IPS DF 4.7 (cell line): ENCODE data around the gene DDX49.
"Not testable (repeated sequence)": the region's sequence is repeated elsewhere in the genome, so short reads cannot be mapped to it uniquely, and the experiment has no call there.

Experiments
- DNase-seq: peaks from one replicate; pipeline ENCODE4 v3.0.0-alpha.2; 2013; ENCODE audit warnings: low spot score; ENCODE audit errors: extremely low read depth

Gene DDX49

DNA sequence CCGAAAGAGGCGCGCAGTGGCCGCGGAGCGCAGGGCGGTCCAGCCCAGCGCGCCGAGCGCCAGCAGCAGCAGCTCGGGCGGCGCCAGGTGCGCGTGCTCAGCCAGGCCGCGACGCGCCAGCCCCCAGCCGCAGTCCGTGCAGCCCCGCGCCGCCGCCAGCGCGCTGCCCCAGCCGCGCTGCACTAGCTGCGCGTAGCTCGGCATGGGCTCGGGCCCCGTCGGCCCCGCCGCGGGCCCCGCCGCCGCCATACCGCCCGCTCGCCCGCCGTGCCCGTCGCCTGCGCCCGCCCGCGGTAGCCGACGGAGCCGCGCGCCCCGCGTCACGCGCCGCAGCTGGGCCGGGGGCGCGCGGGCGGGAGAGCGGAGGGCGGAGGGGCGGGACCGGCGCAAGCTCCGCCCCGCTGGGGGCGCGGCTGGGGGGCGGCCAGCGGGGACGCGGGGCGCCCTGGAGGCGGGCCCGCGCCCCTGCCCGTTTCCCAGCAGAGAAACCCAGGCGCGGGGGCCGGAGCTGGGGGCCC is 23.6 kb upstream of the DDX49 start, which contains the start of gene CERS1:
TSS of gene CERS1 (minus strand) at position 335 of the 518 bp plus-strand sequence. CDS start at position 249, 86 bp downstream.
- no peak for DNase-seq

DNA sequence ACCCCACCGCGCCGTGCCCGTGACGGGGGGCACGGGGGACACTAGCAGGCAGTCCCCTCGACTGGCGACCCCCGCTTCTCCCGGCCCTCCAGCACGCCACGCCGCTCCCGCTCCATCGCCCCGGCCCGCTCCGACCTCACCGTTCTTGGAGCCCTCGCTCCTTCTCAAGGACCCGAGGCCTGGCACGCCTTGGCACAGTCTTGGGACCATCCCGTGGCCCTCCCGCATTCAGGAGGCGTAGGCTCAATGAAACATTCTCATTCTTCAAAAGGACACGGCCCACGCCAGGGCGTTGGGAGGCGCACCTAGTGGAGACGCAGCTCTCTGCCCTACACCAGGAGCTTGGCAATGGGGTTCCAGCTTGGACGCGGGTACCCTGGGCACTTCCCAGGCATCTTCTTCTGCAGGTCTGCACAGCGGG is 23.1 kb upstream of the DDX49 start:
- no peak for DNase-seq

DNA sequence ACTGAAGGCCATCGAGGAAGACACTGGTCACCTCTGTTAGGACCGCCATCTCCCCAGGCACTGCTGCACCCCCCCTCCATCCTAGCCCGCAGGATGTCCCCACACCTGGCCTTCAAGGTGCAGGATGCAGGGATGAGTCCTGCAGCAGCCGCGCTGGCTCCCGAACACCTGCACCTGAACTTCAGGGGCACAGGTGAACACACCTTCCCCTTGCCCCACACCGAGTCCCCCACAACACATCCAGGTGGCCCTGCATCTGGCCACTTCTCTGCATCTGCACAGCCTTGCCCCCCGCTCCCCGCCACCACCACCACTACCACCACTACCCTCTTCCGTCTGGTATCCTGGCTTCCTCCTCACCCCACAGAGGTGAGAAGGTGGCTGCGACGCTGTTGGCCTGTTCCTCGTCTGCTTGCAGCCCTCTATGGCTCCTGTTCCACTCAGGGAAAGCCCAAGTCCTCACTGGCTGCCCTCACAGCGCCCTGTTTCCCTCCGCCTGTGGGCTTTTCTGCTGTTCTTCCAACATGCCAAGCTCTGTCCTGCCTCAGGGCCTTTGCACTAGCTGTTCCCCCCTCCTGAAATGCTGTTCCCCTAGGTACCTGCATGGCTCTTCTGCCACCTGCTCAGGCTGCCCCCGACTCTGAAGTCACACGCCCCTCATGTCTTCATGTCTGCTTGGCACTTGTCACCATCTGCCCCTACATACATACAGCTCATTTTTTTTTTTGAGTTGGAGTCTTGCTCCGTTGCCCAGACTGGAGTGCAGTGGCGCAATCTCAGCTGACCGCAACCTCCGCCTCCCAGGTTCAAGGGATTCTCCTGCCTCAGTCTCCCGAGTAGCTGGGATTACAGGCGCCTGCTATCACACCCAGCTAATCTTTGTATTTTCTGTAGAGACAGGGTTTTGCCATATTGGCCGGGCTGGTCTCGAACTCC is 22.2 kb upstream of the DDX49 start:
- no peak for DNase-seq

DNA sequence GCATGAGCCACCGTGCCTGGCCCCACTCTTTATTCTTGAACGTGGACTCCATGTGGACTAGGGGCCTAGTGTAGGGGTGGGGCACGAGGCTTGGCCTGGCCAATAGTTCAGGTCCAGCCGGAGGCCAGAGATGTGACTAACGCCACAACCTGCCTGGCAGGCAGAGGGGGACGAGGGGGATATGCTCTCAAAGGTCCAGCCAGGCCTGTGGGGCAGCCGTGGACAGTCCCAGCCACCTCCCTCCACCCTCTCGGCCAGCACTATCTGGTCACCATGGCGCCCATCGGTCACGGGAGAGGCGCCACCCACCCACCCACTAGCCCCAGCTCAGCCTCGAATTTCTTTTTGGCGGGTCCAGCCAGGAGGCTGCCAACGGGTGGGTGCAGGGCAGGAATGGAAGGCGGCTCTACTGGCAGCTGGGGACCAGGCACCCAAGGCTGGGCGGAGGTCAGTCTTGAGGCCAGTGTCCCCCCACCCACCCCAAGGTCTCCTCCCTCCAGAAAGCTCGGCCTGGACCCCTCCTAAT is 21.4 kb upstream of the DDX49 start:
- no peak for DNase-seq

DNA sequence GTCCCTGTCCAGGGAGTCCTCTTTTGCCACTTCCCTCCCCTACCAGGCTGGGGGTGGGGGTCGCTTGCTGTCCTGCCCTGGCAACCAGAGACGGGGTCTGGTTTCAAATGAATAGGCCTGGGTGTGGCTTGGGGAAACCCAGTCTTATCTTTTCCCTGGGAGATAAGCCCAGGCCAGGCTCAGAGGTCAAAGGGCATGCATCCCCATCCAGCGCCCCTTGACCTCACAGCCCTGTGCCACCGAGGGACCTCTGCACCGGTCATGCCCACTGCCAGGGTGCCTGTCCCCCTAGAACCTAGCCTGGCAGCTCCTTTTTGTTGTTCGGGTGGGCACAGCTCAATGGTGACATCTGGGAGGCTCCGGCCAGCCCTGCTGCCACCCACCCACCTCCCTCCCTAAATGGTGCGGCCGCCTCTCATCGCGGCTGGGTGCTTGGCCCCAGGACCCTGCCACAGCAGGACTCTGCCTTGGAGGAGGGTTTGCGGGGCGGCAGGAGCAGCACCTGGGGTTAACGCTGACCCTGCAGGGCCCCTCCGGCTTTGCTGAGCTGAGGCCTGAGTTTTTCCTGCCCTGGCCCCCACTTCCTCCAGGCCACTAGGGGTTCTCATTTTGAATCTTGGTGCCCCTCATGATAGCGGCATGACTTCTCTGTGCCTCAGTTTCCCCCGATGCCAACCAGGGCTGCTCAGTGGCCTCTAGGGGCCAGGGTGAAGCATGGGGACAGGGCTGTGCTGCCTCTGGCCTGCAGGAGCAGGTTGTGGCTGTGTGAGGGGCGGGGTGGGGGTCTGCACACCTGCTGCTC is 20.7 kb upstream of the DDX49 start:
- DNase-seq = no peak

DNA sequence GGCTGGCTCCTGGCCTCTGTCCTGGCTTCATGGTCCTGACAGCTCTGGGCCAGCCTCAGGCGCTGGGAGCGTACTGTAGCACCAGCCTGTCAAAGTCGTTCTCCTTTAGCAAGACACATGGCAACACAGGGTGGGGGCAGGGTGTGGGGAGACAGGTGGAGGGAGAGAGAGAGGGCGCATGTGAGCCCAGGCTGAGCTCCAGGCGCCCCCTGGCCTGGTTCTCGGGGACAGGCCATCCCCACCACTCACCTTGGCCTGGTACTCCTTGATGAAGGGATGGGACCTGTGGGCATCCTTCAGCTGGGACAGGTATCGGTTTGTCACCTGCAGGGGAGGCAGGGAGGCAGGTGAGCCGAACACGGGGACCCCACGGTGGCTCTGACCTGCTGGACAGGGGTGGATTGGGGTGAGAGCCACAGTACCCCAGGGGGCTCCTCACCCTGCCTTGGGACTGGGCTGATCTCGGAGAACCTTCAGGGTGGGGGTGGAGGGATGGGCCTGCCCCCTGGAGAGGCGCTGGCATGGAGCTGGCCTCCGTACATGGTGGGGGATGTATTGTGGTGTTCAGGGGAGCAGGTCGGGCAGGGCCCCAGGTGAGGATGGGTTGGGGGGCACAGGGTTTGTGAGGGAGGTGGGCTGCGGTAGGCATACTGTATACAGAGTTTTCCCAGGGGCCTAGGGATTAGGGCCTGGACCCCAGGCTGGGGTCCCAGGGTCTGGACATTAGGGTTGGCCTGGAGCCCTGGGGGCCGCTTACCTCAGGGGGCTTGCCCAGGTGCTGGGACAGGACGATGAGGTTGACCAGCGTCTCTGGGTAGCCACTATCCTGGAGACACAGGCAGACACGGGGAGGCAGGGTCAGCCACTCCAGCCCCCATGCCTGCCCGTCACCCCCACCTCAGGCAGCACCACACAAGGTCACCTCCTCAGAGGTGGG is 19.6 kb upstream of the DDX49 start:
- DNase-seq = no peak

DNA sequence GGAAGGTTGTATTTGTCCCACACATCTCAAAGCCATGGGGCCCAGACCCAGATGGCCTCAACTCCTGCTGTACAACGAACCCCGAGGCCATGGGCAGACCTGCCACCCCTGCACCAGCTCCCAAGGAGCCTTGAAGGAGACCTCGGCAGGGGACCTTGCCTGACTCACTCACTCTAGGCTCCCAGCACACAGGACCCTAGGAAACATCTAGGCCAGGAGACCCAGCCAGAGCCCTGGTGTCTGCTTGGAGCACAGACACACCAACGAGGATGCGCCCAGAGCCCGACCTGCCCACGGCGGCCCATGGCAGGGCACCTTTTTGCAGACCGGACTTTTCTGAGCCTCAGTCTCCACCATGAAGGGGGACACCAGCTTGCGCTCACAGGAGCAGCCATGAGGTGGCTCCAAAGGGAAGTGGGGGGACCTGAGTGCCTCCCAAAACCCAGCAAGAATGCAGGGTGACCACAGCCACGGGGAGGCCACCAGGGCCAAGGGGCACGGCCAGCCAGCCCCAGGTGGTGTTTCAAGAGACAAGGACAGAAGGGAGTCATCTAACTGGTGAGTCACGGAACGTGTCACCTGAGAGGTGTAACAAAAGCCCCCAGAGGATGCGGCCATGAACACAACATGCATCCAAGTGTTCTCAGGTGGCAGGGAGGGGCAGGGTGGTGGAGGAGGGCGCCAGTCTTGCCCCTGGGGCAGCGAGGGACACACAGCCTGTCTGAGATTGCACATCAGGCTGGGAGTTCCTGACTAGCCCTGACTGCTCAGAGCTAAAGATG is 18.6 kb upstream of the DDX49 start:
- no peak for DNase-seq

DNA sequence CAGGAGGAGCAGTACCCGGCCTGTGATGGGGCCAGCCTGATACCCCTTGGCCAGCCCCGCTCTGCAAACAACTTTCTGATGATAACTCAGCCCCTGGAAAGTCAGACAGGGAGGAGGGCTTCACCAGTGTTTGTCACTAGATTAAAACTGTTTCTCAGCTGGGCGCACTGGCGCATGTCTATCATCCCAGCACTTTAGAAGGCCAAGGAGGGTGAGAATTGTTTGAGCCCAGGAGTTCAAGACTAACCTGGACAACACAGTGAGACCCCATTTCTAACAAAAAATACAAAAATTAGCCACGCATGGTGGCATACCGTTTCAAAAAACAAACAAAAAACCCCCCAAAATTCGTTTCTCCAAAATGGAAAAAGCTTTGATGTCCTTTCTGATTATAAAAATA is 18.0 kb upstream of the DDX49 start:
- DNase-seq = no peak

DNA sequence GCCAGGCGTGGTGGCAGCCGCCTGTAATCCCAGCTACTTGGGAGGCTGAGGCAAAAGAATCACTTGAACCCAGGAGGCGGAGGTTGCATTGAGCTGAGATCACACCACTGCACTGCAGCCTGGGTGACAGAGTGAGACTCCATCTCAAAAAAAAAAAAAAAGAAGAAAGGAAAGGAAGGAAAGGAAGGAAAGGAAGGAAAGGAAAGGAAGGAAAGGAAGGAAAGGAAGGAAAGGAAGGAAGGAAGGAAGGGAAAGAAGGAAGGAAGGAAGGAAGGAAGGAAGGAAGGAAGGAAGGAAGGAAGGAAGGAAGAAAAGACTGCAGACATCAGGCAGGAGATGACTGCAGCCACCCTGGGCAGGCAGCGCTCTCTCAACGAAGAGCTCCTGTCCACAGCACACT is 17.0 kb upstream of the DDX49 start:
- DNase-seq = not testable (repeated sequence)

DNA sequence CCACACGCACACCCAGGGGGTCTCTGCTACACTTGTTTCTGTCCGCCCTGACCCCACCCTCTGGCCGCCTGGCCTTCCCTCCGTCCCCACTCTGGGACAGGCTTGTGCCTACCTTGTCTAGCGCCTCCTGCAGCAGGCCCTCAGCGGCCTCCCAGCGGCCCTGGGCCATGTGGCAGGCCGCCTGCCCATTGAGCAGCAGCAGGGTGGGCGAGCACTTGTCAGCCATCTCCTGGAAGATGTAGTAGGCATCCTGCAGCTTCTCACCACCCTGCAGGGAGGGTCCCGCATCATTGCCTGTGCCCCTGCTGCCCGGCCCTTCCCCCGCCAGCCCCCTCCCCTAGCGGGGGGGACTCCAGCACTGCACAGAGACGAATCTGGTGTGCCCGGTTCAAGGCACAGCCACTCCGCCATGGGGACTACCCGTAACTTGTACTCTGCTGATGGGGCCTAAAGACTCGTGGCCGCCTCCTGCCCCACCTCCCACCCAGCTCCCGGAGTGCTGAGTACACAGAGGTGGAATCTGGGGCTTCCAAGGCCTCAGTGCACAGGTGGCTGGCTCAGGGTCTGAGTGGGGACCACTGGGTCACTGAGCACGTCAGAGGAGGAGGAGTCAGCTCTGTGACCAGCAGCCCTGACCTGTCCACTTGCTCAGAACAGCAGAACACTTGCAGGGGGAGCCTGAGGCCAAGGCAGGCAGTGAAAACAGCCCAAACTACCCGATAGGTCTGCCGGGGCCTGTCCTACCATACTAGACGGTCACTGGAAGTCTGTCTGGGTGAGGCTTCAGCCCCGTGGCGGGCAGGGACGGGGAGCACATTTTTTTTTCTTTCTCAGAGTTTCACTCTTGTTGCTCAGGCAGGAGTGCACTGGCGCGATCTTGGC is 16.1 kb upstream of the DDX49 start:
- DNase-seq = no peak

DNA sequence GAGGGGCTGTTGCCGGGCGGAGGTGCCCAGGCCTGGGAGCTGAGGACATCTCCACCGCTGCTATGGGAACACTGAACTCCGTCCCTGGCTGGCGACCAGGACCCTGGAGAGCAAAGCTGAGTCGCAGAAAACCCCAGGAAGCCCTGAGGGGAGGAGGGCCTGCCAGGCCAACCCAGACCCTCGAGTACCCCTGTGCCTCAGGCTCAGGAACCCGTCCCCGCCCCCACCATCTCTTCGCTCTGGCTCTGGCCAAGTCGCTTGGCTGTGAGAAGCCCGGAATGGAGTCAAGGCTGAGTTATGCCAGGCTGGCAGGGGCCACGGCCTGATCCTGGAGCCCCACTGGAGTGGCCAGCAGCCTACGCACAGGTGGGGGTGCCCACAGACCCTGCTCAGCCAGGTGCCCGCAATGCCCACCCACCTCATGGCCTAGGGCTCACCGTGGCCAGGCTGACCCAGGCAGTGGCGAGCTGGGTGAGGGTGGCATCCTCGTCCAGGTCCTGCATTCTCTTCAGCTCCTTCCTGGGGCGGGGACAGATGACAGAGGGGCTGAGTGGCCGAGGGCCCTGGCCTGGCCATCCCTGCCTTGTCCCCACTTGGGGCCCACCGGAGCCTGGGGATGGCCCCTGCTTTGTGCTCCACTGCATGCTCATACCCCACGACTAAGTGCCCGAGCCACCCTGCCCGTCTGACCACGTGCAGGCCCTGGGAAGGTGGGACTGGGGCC is 15.0 kb upstream of the DDX49 start:
- DNase-seq = no peak

DNA sequence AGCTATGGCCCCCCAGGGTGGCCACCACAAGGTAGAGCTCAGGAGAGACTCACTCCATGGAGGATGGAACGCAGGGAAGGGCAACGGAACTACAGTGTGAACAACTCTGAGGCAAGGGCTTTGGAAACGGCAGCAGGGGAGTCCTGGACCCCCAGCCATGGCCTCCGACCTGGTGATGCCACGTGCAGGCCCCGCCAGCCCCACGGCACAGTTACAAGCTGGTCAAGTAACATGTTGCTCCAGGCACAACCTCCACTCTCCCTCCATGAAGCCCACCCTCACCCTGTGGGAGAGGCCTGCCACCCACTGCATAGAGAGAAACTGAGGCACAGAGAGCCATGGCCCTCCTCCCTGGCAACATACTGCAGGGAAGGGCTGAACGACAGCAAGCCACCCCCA is 14.5 kb upstream of the DDX49 start:
- no peak for DNase-seq

DNA sequence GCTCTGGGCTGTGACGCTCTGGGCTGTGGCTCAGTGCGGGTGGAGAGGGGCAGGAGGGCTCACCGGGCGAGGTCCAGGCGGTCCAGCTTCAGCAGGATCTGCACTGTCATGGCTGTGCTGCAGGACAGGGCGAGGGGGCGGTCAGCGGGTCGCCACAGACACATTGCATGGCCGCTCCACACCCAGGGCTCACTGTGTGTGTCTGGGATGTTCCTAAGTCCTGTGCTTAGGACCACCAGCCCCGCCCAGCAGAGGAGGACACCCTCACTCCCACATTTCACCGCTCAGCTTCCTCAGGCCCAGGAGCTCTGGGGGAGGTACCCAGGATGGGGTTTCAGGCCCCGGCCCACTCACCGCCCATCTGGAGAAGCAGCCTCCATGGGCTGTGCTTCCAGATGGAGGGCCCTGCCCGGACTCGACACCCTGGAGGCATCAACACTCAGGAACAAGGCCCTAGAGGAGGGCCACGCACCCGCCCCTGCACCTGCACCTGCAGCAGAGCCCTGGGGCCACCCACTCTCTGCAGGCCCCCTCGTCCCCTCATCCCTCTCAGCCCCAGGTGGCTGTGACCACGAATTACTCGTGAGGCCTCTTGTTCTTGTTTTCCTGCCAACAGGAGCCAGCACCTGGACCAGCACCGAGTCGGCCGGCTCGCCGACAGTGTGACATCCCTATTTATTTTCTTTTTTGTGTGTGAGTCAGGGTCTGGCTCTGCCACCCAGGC is 13.8 kb upstream of the DDX49 start:
- no peak for DNase-seq

DNA sequence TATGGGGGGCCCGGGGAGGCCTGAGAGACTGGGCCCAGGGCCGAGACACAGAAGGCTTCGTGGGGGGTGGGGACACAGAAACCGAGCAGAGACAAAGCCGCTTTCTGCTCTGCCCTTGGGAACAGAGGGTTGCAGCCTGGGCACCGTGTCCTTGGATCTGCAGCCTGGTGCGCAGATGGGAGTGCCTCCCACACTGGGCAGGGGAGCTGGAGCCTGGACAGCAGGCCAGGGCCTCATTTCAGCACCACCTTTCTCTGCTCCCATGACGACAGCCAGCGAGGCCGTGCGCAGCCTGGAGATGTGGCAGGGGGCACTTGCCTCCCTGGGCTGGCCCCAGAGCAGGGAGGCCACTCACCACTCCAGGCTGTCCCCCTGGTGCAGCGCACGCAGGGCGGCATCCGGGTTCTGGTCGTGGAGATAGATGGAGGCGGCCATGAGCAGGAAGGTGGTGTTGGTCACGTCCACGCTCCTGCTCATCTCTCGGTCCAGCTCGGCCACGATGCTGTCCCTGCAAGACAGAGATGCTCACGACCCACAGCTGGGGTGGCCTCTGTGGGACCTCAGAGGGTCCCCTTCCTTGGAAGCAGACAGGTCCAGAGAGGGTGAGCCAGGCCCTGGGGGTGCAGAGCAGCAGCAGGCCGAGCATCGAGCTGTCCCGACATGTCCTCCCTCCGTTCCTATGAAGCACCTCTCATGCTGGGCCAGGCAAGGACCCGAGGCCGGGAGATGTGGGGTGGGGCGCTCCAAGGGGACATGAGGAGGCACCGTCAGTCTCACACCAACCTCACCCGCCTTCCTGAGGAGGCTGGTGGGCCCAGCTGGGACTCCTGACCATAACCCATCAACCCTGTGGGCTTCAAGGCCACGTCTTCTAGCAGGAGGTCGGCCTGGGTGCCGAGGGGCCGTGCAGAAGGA is 12.7 kb upstream of the DDX49 start:
- no peak for DNase-seq

DNA sequence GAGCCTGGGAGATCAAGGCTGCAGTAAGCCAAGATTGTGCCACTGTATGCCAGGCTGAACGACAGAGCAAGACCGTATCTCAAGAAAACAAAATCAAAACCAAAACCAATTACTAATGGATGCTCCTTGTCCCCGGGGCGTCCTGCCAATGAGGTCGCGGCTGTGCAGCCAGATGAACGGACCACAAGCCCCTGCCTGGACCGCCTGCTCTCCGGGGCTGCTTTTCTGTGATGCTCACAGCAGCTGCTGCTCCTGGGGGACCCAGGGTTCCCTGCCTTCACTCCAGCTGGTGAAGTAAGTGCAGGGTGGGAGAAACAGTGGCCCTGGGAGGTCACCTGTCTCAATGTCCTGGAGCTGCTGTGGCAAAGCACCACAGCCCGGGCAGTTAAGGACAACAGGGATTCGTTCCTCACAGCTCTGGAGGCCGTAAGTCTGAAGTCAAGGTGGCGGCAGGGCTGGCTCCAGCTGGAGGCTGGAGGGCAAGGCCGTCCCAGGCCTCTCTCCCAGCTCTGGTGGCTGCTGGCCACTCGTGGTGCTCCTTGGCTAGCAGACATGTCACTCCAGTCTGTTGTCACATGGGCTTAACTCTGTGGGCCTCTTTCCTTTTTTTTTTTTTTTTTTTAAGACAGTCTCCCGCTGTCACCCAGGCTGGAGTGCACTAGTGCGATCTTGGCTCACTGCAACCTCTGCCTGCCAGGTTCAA is 10.4 kb upstream of the DDX49 start:
- no peak for DNase-seq

DNA sequence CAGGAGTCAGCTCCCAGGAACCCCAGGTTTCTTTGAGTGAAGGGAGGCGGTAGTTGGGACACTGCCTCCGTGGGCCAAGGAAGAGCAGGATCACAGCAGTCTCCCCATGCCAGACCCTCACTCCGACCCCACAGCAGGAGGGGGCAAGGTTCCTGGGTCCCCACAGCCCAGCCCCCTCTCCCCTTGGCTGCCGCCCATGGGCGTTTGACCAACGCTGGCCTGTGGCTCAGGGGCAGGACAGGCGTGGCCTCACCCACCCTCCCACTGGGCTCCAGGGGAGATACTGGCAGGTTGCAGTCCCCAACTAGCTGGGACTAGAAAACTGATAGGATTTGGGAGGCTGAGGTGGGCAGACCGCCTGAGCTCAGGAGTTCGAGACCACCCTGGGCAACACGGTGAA is 9.5 kb upstream of the DDX49 start:
- DNase-seq = no peak
